Right lobe of liver (tissue), 6 donors: ENCODE measurements around the gene CEP85. TPM values are rescaled to one million over a fixed set of nuclear protein-coding genes. Genes with fewer than 3 reads are reported as not detected.
"Not testable (repeated sequence)": the region's sequence is repeated elsewhere in the genome, so short reads cannot be mapped to it uniquely, and the experiment has no call there.

Experiments
- ATAC-seq, 4 donors: fragments of 200-7000 bp; cut with Tn5 transposase; one replicate each; pipeline ENCODE4 v1.9.1; 2020; ENCODE audit warnings: mild to moderate bottlenecking in 4 of 4, moderate library complexity in 4 of 4
- DNase-seq, 3 donors: peaks; one replicate each; pipeline ENCODE4 v3.0.0-alpha.2; 2020
- H3K27ac ChIP-seq, 3 donors: fragments of 200-600 bp; one replicate each; pipeline ENCODE4 v1.8.0; 2022
- H3K27me3 ChIP-seq, 2 donors: fragments of 200-600 bp; one replicate each; pipeline ENCODE4 v1.8.0; 2022
- H3K36me3 ChIP-seq, 4 donors: fragments of 200-600 bp; sonication (generic) in 1 of 4; one replicate each; pipeline versions ENCODE4 v1.5.1 to v1.8.0; 2017 to 2022; ENCODE audit warnings: control low read depth in 1 of 4
- H3K4me1 ChIP-seq, 4 donors: fragments of 200-600 bp; sonication (generic) in 1 of 4; one replicate each; pipeline versions ENCODE4 v1.5.1 to v1.8.0; 2017 to 2022; ENCODE audit warnings: control low read depth in 1 of 4
- H3K4me3 ChIP-seq, 3 donors: fragments of 200-600 bp; one replicate each; pipeline ENCODE4 v1.8.0; 2022
- H3K9me3 ChIP-seq, 4 donors: fragments of 200-600 bp; sonication (generic) in 1 of 4; one replicate each; pipeline versions ENCODE4 v1.5.1 to v1.8.0; 2017 to 2022; ENCODE audit warnings: control low read depth in 1 of 4
- POLR2A ChIP-seq: fragments of 450-650 bp; IDR thresholded peaks from one replicate; pipeline ENCODE4 v1.6.1; 2017; ENCODE audit warnings: antibody characterized with exemption, mild to moderate bottlenecking
- WGBS: methylation state at CpG from one replicate; pipeline ENCODE4 v1.1.6; 2018; ENCODE audit warnings: low coverage, low lambda C conversion rate; ENCODE audit not compliant: insufficient coverage; ENCODE audit errors: missing lambda C conversion rate; 5-methylcytosine and 5-hydroxymethylcytosine counted together
- intact Hi-C, 2 donors: fragments of 100-400 bp; cut with DNase I; formaldehyde crosslinking; loops; one replicate each; pipeline versions ENCODE4 v1.11.2 to v1.14.1; 2022
- total RNA-seq, 6 experiments: library from RNA; depleted of rRNA in 2 of 6; stranded (reverse); fragments of >200 nt in 2 of 6; fragmentation: NEBNext Ultra II Directional in 3 of 6; extraction: Animal tissue kit (Norgen Biotek cat#: 25700) in 3 of 6; gene quantifications; one replicate each; pipeline versions ENCODE4 v1.1.0 to v1.2.4, GENCODE V29; 2016 to 2023
- TF ChIP-seq, protein P1 (sequence below), 4 donors: fragments of 200-600 bp in 3 of 4; fragments of 450-650 bp in 1 of 4; IDR thresholded peaks; one replicate each; pipeline versions ENCODE4 v1.5.1 to v1.8.0; 2016 to 2022; ENCODE audit warnings: antibody characterized with exemption in 4 of 4, mild to moderate bottlenecking in 2 of 4
- donor health status: DM: no; HTN: yes; CAD: no.
- donor health status: DM: no; HTN: no; CAD: no.
- donor health status: DM: no; HTN: no; CAD: no.
- donor health status: DM: no; HTN: yes; CAD: no.
- donor health status: DM: no; HTN: yes; CAD: no.

Gene CEP85
- total RNA-seq, 6 experiments from 2014 or later: 5.2 to 7.8 (median 5.8) TPM

GRCh38 chr1:26224606-26225005 lies 9.4 kb upstream of the CEP85 start:
- DNase-seq (no peak), ATAC-seq (no peak)
- TF ChIP-seq, protein P1, sequence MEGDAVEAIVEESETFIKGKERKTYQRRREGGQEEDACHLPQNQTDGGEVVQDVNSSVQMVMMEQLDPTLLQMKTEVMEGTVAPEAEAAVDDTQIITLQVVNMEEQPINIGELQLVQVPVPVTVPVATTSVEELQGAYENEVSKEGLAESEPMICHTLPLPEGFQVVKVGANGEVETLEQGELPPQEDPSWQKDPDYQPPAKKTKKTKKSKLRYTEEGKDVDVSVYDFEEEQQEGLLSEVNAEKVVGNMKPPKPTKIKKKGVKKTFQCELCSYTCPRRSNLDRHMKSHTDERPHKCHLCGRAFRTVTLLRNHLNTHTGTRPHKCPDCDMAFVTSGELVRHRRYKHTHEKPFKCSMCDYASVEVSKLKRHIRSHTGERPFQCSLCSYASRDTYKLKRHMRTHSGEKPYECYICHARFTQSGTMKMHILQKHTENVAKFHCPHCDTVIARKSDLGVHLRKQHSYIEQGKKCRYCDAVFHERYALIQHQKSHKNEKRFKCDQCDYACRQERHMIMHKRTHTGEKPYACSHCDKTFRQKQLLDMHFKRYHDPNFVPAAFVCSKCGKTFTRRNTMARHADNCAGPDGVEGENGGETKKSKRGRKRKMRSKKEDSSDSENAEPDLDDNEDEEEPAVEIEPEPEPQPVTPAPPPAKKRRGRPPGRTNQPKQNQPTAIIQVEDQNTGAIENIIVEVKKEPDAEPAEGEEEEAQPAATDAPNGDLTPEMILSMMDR (IDR thresholded peaks at IDR 0.05): no peak
- TF ChIP-seq POLR2A: no peak
- 76% methylated on average over 7 of the region's 7 CpGs for WGBS
- Histone ChIP-seq H3K27me3 (no peaks in the 10 kb centered on the region), H3K36me3 (peaks cover 0 to 6% (median 0%) of the 10 kb centered on the region in 4 donors), H3K4me1 (no peaks in the 10 kb centered on the region), H3K4me3 (peak overlapping the region in 2 of 3 donors; percentile 60 to 70), H3K27ac (peak overlapping the region in 2 of 3 donors; percentile 18 to 50), H3K9me3 (no peaks in the 10 kb centered on the region)
- intact Hi-C loops: no loop called here

- peak overlapping the region; percentile 56 to 70 (median 60) for H3K4me3 ChIP-seq
- TF ChIP-seq, protein P1 (IDR thresholded peaks at IDR 0.05): no peak
- TF ChIP-seq POLR2A: peak; percentile 52
- intact Hi-C loops: no loop called here
- H3K27me3 ChIP-seq: no peaks in the 10 kb centered on the region
- 24% methylated on average over 13 of the region's 50 CpGs for WGBS
- no peaks in the 10 kb centered on the region for H3K9me3 ChIP-seq
- H3K36me3 ChIP-seq: peaks cover 0 to 6% (median 0%) of the 10 kb centered on the region in 4 donors
- H3K27ac ChIP-seq: peak overlapping the region in 2 of 3 donors; percentile 18 to 50
- peak; percentile 95 to 98 (median 95) for ATAC-seq
- H3K4me1 ChIP-seq: no peaks in the 10 kb centered on the region
- peak; percentile 92 to 98 (median 96) for DNase-seq
Observed at GRCh38 chr1:26225033-26225831, 8.8 kb upstream of the CEP85 start.

GRCh38 chr1:26230682-26231081 lies 3.3 kb upstream of the CEP85 start:
- H3K4me3 ChIP-seq, DNase-seq, H3K9me3 ChIP-seq, ATAC-seq, H3K27ac ChIP-seq, H3K27me3 ChIP-seq, H3K4me1 ChIP-seq, intact Hi-C loops, H3K36me3 ChIP-seq: not testable (repeated sequence)
- WGBS: 79% methylated on average over 2 of the region's 2 CpGs

GRCh38 chr1:26234644-26235370 lies 807 bp downstream of the CEP85 start:
- Histone ChIP-seq H3K9me3 (no peaks in the 10 kb centered on the region), H3K4me1 (peaks cover 0 to 16% (median 3%) of the 10 kb centered on the region in 4 donors), H3K36me3 (no peaks in the 10 kb centered on the region), H3K27ac (peak overlapping the region; percentile 58 to 80 (median 70)), H3K4me3 (peak overlapping the region; percentile 57 to 72 (median 69)), H3K27me3 (no peaks in the 10 kb centered on the region)
- WGBS: 2% methylated on average over 23 of the region's 30 CpGs
- no peak for TF ChIP-seq POLR2A
- TF ChIP-seq, protein P1 (IDR thresholded peaks at IDR 0.05): no peak
- peak in 2 of 4 donors; percentile 1 to 2 for ATAC-seq
- intact Hi-C loops: no loop called here
- no peak for DNase-seq
